ENCODE results near the gene PARD6B.
"Not testable (repeated sequence)": the region's sequence is repeated elsewhere in the genome, so short reads cannot be mapped to it uniquely, and the experiment has no call there.

Gene PARD6B

GRCh38 chr20:50731055-50731929 lies at the start of gene PARD6B:
Gene PARD6B, plus strand, starts transcription at chr20:50731580. Its CDS starts 207 bp downstream, at chr20:50731787.
- peak; percentile 97 to 99 for DNase-seq

- no peak for DNase-seq
Observed at GRCh38 chr20:50682065-50682464, 49.3 kb upstream of the PARD6B start.

GRCh38 chr20:50682947-50683530 lies 48.3 kb upstream of the PARD6B start:
- no peak for DNase-seq

GRCh38 chr20:50683570-50683969 lies 47.8 kb upstream of the PARD6B start:
- DNase-seq: no peak

- no peak for DNase-seq
Observed at GRCh38 chr20:50686821-50687220, 44.6 kb upstream of the PARD6B start.

- DNase-seq: no peak
Observed at GRCh38 chr20:50688256-50688975, 43.0 kb upstream of the PARD6B start.

GRCh38 chr20:50689864-50690649 lies 41.3 kb upstream of the PARD6B start:
- no peak for DNase-seq

- no peak for DNase-seq
Observed at GRCh38 chr20:50690650-50691572, 40.5 kb upstream of the PARD6B start, which contains the start of gene RIPOR3. Gene RIPOR3, minus strand, starts transcription at chr20:50691542. Its CDS starts 414 bp downstream, at chr20:50691128.

- no peak for DNase-seq
Observed at GRCh38 chr20:50691573-50692551, 39.5 kb upstream of the PARD6B start.

- DNase-seq: no peak
Observed at GRCh38 chr20:50692552-50692933, 38.8 kb upstream of the PARD6B start.

- no peak for DNase-seq
Observed at GRCh38 chr20:50693001-50693400, 38.4 kb upstream of the PARD6B start.

- no peak for DNase-seq
Observed at GRCh38 chr20:50694379-50695134, 36.8 kb upstream of the PARD6B start.

- no peak for DNase-seq
Observed at GRCh38 chr20:50695135-50695872, 36.1 kb upstream of the PARD6B start.

GRCh38 chr20:50698255-50698654 lies 33.1 kb upstream of the PARD6B start:
- not testable (repeated sequence) for DNase-seq

GRCh38 chr20:50699688-50700087 lies 31.7 kb upstream of the PARD6B start:
- no peak for DNase-seq

GRCh38 chr20:50701041-50701963 lies 30.1 kb upstream of the PARD6B start:
- DNase-seq: no peak

GRCh38 chr20:50703651-50704438 lies 27.5 kb upstream of the PARD6B start:
- not testable (repeated sequence) for DNase-seq
